Stimulated activated naive CD8-positive, alpha-beta T cell treated with anti-CD3 and anti-CD28 coated beads, Interleukin-15, amount 100 ng/mL, for 72 hours (primary cell): Measurements from ENCODE around the gene SPATA21.
A peak's percentile ranks its signal among the peaks of the same experiment; 100 is the strongest.

Source experiments
- ATAC-seq: fragments of 150-1000 bp; cut with Tn5 transposase; 2 replicates; pipeline ENCODE4 v1.10.0; 2021; ENCODE audit warnings: mild to moderate bottlenecking, moderate library complexity
- DNase-seq, 2 donors: peaks; one replicate each; pipeline ENCODE4 v3.0.0; 2021 to 2022
- H3K27ac Mint-ChIP-seq, 2 donors: one replicate each; pipeline ENCODE4 v1.8.0; 2022; ENCODE audit warnings: mild to moderate bottlenecking in 2 of 2, mixed read lengths in 2 of 2, moderate library complexity in 2 of 2
- H3K27me3 Mint-ChIP-seq: one replicate; pipeline ENCODE4 v1.8.0; 2022; ENCODE audit warnings: mixed read lengths
- H3K4me1 Mint-ChIP-seq: one replicate; pipeline ENCODE4 v1.8.0; 2022; ENCODE audit warnings: mild to moderate bottlenecking, mixed read lengths
- H3K4me3 Mint-ChIP-seq, 2 donors: one replicate each; pipeline ENCODE4 v1.8.0; 2022; ENCODE audit warnings: mild to moderate bottlenecking in 2 of 2, mixed read lengths in 2 of 2, moderate library complexity in 1 of 2
- H3K9me3 Mint-ChIP-seq, 2 donors: one replicate each; pipeline ENCODE4 v1.8.0; 2022; ENCODE audit warnings: mixed read lengths in 2 of 2

Gene SPATA21

DNA sequence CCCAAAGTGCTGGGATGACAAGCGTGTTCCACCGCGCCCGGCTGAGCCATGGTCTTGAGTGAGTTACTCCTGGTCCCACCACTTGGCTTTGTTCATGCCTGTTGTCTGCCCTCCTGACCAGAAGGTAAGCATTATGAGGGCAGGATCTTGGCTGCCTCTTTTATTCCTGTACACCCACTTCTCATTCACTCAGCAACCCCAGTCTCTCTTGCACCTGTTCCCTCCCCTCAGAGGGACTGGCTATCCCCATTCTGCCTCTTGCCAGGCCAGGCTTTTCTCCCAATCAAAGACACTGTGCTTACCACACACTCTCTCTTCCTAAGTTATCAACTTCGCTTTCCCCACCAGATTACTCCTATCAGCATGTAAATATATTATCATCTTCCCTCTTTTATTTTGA, 26.4 kb downstream of the SPATA21 start:
- no peaks in the 10 kb centered on the region for H3K4me1 Mint-ChIP-seq
- H3K4me3 Mint-ChIP-seq: no peak overlapping the region
- H3K9me3 Mint-ChIP-seq: no peaks in the 10 kb centered on the region

DNA sequence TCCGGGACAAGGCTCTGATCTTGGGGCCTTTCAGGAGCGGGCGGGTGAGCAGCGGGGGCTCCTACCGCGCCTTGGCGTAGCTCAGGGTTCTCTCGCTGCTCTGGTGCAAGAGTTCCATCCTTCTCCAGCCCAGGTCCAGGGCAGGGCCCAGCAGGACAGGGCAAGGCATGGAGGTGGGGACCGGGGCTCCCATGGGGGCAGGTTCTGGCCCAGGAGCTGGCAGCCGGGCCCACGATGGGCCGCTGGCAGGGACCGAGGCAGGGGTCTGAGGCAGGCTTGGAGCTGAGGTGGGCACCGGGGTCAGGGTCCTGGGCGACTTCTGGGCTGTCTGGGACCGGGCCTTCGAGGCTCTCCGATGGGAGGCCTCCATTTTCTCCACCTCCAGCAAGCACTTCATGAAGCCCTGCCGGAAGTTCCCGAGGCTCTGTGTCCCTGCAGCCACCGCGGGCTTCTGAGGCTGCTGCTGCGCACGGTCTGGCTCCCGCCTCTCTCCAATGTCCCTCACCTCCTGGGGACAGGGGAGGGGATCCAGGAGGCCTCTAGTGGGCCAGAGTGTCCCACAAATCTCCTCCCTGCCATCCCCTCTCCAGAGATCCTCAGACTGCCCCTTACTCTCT, 27.6 kb downstream of the SPATA21 start:
- ATAC-seq (no peak), DNase-seq (no peak)
- Mint-ChIP-seq H3K27ac (peak overlapping the region in 1 of 2 donors; percentile 71), H3K4me3 (no peak overlapping the region), H3K9me3 (no peaks in the 10 kb centered on the region), H3K27me3 (peaks cover 17% of the 10 kb centered on the region), H3K4me1 (no peaks in the 10 kb centered on the region)

More for the DNA sequence above, 26.4 kb downstream of the SPATA21 start:
- Mint-ChIP-seq H3K27ac (peak overlapping the region; percentile 7 to 10), H3K27me3 (peaks cover 17% of the 10 kb centered on the region)
- DNase-seq: no peak
- no peak for ATAC-seq

DNA sequence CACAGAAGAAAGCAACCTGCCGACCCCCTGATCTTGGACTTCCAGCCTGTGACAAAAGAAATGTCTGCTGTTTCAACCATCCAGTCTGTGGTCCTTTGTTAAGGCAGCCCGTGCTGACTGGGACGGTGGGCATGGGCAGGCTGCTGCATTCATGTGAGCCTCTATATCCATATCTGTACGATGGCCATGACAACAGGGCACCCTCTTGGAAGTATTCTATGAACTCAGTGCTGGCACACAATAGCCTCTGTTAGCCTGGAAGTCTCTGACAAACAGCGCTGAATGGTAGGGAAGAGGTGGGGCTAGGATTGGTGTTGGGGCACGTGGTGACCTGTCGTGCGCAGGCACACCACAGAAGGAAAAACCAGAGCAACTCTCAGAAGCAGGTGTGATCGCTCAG, 30.4 kb downstream of the SPATA21 start:
- Mint-ChIP-seq H3K9me3 (no peaks in the 10 kb centered on the region), H3K4me3 (no peak overlapping the region), H3K4me1 (no peaks in the 10 kb centered on the region), H3K27ac (peak overlapping the region in 1 of 2 donors; percentile 65), H3K27me3 (peaks cover 12% of the 10 kb centered on the region)
- ATAC-seq (no peak), DNase-seq (no peak)

DNA sequence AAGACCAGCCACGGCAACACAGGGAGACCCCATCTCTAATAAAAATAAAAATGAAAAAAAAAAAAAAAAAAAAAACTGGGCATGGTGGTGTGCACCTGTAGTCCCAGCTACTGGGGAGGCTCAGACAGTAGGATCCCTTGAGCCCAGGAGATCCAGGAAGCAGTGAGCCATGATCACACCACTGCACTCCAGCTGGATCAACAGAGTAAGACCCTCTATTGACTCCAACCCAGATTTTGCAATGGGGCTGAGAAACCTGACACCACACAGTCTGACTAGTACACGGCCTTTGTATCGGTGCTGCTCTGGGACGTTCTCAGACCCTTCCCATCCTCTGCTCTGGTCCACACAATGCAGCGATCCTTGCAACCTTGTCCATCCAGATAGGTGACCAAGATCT, 31.8 kb downstream of the SPATA21 start:
- H3K9me3 Mint-ChIP-seq: no peaks in the 10 kb centered on the region
- no peak for DNase-seq
- H3K27ac Mint-ChIP-seq: peak overlapping the region in 1 of 2 donors; percentile 46
- H3K4me3 Mint-ChIP-seq: no peak overlapping the region
- no peak for ATAC-seq
- H3K27me3 Mint-ChIP-seq: no peaks in the 10 kb centered on the region
- H3K4me1 Mint-ChIP-seq: no peaks in the 10 kb centered on the region

DNA sequence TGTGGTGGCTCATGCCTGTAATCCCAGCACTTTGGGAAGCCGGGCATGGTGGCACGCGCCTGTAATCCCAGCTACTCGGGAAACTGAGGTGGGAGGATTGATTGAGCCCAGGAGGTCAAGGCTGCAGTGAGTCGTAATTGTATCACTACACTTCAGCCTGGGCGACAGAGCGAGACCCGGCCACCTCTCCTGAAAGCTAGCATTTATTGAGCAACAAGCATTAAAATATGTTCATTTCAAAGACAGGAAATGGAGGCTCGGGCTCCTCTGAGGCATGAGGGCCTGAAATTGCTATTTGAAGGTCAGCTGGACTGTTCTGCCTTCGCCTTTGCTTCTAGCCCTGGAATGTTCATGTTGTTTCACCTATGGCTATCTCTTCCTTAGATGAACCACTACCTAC, 34.5 kb downstream of the SPATA21 start:
- DNase-seq (no peak), ATAC-seq (no peak)
- no peak overlapping the region for H3K27ac Mint-ChIP-seq
- H3K27me3 Mint-ChIP-seq: no peaks in the 10 kb centered on the region
- peaks cover 9% of the 10 kb centered on the region for H3K4me1 Mint-ChIP-seq
- H3K4me3 Mint-ChIP-seq: no peak overlapping the region
- no peaks in the 10 kb centered on the region for H3K9me3 Mint-ChIP-seq

DNA sequence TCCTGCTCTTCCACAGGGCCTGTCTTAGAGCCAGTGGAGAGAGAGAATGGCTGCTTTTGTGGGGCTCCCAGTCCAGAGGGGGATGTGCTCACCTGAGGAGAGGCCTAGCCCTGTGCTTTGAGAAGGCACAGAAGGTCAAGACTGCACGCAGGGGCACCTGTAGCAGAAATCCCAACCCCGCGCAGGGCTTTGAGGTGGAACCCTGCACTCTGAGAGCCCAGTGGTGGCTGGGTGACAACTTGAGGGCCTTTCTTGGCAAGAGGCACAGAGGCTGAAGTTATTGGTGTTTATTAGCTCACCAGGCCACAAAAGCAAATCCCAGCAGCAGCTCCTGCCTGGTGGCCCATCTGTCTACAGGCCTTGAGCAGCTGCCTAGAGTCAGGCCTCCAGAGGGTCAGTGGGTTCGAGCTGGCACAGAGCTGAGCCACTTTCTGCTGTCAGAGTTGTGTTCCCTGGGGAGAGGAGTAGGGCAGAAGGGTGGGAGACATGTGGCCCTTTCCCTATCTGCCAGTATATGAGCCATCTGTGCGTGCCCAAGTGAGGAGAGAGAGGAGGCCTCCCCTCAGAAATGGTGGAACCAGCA, 38.8 kb downstream of the SPATA21 start:
- peak overlapping the region in 1 of 2 donors; percentile 39 for H3K4me3 Mint-ChIP-seq
- H3K9me3 Mint-ChIP-seq: no peaks in the 10 kb centered on the region
- H3K27ac Mint-ChIP-seq: peak overlapping the region; percentile 89 to 93
- ATAC-seq (no peak), DNase-seq (no peak)
- H3K27me3 Mint-ChIP-seq: no peaks in the 10 kb centered on the region
- peaks cover 32% of the 10 kb centered on the region for H3K4me1 Mint-ChIP-seq

DNA sequence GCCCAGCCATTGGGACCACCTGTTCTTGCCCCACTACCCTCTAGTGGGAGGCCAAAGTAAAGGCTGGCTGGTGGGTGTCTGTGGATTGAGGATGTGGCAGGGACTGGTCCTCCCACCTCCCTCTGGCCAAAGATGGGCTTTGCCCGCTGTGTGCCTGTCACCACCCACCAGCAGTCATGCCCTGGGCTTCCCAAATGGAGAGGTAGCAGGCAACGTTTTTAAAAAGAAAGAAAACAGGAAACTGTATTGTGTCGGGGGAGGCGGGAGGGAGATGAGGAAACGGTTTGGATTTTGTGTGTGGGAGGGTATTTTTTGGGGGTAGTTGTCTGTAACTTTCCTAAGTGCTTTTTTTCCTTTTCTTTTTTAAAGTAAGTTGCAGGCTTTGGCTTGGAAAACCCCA, 40.1 kb downstream of the SPATA21 start:
- no peak overlapping the region for H3K4me3 Mint-ChIP-seq
- peaks cover 45% of the 10 kb centered on the region for H3K4me1 Mint-ChIP-seq
- peak overlapping the region; percentile 83 to 96 for H3K27ac Mint-ChIP-seq
- DNase-seq (no peak), ATAC-seq (no peak)
- no peaks in the 10 kb centered on the region for H3K27me3 Mint-ChIP-seq
- no peaks in the 10 kb centered on the region for H3K9me3 Mint-ChIP-seq

DNA sequence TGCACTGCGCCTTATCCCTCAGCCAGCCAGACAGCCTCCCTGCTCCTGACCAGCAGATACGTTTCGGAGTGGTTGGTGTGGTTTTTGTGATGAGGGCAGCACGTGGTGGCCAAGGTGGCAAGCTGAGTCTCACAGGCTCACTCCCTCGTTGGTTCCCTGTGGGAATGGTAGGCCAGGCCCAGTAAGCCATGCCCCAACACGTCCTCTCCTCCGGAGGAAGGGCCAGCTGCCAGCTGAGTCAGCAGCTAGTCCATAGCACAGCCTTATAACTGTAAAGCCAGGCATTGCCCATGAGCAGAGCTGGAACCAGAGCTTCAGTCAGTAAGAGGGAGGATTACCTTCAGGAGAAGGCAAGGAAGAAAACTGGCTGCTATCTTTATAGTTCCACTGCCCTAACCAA, 40.6 kb downstream of the SPATA21 start:
- ATAC-seq (no peak), DNase-seq (no peak)
- peaks cover 50% of the 10 kb centered on the region for H3K4me1 Mint-ChIP-seq
- H3K27me3 Mint-ChIP-seq: no peaks in the 10 kb centered on the region
- H3K4me3 Mint-ChIP-seq: no peak overlapping the region
- H3K9me3 Mint-ChIP-seq: no peaks in the 10 kb centered on the region
- H3K27ac Mint-ChIP-seq: peak overlapping the region; percentile 83 to 96

DNA sequence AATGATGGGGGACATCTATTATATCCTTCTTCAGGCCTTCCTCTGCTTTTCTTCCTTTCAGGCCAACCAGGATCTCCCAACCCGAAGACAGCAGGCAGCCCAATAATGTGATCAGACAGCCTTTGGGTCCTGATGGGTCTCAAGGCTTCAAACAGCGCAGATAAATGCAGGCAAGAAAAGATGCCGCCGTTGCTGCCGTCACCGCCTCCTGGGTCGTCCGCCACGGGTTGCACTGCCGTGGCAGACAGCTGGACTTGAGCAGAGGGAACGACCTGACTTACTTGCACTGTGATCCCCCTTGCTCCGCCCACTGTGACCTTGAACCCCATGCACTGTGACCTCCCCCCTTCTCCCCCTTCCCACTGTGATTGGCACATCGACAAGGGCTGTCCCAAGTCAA, 42.2 kb downstream of the SPATA21 start:
- DNase-seq (no peak), ATAC-seq (no peak)
- H3K27ac Mint-ChIP-seq: no peak overlapping the region
- no peaks in the 10 kb centered on the region for H3K27me3 Mint-ChIP-seq
- H3K4me3 Mint-ChIP-seq: no peak overlapping the region
- peaks cover 66% of the 10 kb centered on the region for H3K4me1 Mint-ChIP-seq
- no peaks in the 10 kb centered on the region for H3K9me3 Mint-ChIP-seq

DNA sequence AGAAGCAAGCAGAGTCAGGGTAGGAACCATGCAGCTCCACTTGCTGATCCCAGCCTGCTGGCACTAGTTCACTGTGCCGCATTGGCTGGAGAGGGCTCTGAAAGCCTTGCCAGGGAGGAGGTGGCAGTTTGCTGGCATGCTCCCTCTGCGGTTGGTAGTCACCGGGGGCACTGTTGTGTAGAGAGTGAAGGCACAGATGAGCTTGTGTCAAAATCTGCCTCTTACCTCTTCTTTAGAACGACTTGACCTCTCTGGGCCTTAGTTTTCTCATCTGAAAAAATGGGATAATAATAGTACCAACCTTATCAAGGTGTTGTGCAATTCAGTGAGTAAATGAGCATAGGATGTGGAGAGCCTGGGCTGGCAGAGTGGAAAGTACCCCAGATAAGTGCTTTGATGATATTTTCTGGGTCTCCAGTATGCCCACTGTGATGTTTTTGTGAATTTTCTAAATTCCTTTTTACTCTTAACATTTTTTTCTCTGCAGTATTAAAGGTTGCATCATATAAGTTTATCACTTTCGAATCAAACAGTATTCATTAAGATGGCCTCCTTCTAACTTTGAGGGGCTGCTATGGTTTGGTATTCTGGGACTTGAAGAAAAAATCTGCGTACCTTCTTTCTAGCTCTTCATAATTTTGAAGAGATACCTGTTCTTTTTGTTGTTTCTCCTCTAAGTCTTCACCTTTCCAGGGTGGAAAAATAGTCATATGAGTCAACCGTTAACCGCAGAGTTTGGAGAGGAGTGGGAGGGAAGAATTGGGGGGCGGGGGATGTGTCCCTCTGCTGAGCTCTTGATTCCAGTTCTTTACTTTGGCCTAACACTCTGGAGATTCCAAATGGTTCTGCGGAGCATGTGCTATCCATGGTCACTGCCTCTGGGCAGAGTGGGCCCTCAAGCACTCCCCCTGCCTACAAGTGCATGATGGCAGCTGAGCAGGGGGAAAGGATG, 43.4 kb downstream of the SPATA21 start:
- H3K27ac Mint-ChIP-seq: peak overlapping the region; percentile 88 to 99
- ATAC-seq: peak; percentile 37
- peak overlapping the region; percentile 8 to 25 for H3K4me3 Mint-ChIP-seq

DNA sequence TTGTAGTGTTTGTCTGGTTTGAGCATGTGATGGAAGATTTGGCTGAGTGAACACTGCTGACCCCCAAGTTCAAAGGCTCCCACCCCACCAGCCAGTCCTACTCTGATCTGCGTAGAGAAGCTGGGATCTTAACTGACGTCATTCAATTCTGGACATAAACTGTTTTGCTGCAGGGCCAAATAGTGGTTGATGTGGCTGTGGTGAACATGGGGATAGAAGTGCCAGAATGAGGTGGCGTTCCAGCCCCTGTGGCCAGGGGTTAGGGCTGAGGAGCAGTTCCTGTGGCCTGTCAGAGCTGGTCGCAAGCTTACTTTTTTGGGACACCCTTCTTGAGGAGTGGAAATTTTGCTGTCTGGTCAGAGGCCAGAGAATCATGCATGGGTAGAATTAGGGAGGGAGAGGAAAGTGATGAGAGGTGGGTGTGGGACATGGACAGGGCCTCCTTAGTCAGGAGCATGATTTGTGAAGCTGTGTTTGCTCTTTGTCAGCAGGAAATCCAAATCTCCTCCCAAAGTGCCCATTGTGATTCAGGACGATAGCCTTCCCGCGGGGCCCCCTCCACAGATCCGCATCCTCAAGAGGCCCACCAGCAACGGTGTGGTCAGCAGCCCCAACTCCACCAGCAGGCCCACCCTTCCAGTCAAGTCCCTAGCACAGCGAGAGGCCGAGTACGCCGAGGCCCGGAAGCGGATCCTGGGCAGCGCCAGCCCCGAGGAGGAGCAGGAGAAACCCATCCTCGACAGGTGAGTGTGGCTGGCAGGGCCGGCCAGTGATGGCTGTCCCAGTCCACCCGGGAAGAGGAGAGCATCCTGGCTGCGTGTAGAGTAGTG, 44.3 kb downstream of the SPATA21 start:
- DNase-seq (no peak), ATAC-seq (no peak)
- H3K27me3 Mint-ChIP-seq: no peaks in the 10 kb centered on the region
- no peaks in the 10 kb centered on the region for H3K9me3 Mint-ChIP-seq
- H3K4me3 Mint-ChIP-seq: peak overlapping the region; percentile 54 to 67
- peaks cover 66% of the 10 kb centered on the region for H3K4me1 Mint-ChIP-seq
- peak overlapping the region; percentile 98 to 99 for H3K27ac Mint-ChIP-seq

More for the DNA sequence above, 43.4 kb downstream of the SPATA21 start:
- H3K9me3 Mint-ChIP-seq: no peaks in the 10 kb centered on the region
- H3K27me3 Mint-ChIP-seq: no peaks in the 10 kb centered on the region
- no peak for DNase-seq
- H3K4me1 Mint-ChIP-seq: peaks cover 73% of the 10 kb centered on the region

DNA sequence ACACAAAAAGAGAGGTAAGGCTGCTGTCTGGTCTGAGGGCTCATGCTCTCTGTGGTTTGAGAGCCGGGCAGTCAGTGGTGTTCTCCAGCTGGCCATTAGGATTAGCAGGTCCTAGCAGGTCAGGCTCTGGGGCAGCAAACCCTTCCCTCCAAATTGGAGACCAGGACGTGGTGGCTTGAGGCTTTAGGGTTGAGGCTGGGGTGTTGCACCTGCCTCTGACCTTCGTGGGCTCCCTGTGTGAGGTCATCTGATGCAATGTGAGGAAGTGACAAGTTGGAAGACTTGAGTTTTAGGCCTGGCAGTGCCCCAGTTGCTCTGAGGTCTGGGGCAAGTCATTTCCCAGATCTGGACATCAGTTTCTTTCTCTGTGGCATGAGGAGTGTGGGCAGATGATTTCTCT, 45.8 kb downstream of the SPATA21 start:
- Mint-ChIP-seq H3K4me3 (peak overlapping the region; percentile 46 to 67), H3K9me3 (no peaks in the 10 kb centered on the region), H3K27me3 (no peaks in the 10 kb centered on the region), H3K4me1 (peaks cover 64% of the 10 kb centered on the region), H3K27ac (peak overlapping the region; percentile 98 to 99)
- DNase-seq (peak in 1 of 2 donors; percentile 62), ATAC-seq (peak; percentile 85)

DNA sequence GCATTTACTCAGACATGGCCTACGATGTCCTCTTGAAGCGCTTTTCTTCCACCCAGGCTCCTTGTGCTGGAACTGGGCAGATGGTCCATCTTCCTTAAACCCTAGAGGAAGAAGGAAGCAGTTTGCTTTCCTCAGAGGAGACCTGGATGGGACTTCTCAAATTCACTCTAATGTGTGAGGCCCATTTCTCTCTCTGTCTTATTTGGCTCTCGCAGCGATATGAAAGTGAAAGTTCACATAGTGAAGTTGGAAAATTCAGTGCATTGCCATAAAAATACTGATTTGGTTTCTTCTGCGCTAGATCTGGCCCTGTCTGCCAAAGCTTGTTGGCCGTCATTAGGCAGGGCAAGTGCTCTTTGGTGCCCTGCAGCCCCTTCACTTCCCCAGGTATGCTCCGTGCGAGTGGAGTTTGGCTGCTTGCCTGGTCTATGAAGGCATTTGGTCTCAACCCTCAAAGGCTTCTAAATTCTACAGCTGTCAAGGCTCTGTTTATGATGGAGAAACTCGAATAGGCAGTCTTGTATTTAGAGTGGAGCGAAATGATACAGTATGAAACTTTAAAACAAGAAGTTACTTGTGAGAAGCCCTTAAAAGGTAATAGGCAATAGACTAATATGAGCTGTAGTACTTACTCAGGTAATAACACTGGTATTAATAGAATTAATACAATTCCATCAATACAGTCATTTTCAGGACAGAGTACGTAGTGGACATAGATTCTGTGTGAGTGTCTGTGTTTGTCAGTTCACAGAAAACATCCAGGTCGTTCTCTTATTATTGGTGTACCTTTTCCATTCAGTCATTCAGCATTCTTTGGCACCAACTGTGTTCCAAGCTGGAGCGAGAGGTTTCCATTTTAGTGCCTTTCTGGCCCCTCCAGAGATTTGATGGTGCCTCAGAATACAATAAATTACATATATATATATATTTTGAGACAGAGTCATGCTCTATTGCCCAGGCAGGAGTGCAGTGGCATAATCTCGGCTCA, 49.7 kb downstream of the SPATA21 start:
- Mint-ChIP-seq H3K27ac (peak overlapping the region; percentile 48 to 86), H3K9me3 (no peaks in the 10 kb centered on the region), H3K4me3 (peak overlapping the region; percentile 74 to 81), H3K27me3 (no peaks in the 10 kb centered on the region), H3K4me1 (peaks cover 81% of the 10 kb centered on the region)
- no peak for ATAC-seq
- no peak for DNase-seq

DNA sequence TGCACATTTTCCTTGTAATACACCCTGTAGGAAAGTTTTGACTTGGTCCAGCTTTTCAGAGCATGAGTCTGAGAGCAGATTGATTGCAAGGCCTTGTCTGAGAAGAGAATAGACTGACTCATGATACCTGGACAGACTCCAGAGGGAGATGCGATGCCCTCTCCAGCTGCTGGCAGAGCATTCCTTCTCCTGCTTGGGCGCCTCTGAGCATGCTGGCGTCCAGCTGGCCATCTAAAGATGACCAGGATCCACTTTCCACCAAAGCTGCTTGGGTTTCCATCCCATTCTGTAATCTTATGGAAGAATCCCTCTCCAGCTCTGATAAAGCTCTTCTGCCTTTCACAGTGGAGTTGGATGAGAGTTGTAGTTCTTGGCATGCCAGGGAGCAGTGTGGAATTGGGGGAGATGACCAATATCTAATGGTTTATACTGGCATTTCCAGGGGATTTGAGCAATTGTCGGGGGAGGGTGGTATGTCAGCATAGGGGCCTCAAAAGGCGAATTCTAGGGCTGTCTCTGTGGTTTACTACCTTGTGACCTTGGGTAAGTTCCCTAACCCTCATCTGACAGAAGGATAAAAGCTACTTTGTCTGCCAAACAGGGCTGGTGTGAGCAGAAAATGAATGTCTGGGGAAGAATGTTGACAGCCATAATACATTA, 50.6 kb downstream of the SPATA21 start:
- H3K4me1 Mint-ChIP-seq: peaks cover 80% of the 10 kb centered on the region
- peak overlapping the region; percentile 31 to 85 for H3K27ac Mint-ChIP-seq
- peak overlapping the region; percentile 49 to 74 for H3K4me3 Mint-ChIP-seq
- H3K9me3 Mint-ChIP-seq: no peaks in the 10 kb centered on the region
- ATAC-seq (peak; percentile 50), DNase-seq (no peak)
- no peaks in the 10 kb centered on the region for H3K27me3 Mint-ChIP-seq
